ENCODE data around the gene TSC1. TPM values are rescaled to one million over a fixed set of nuclear protein-coding genes. Genes with fewer than 3 reads are reported as not detected.
"Not testable (repeated sequence)": the region's sequence is repeated elsewhere in the genome, so short reads cannot be mapped to it uniquely, and the experiment has no call there.

The TSC1 gene
- total RNA-seq (28.5 and 52.3 TPM in 2 replicates), polyA plus RNA-seq (21.1 and 28.8 TPM in 2 replicates)

DNA sequence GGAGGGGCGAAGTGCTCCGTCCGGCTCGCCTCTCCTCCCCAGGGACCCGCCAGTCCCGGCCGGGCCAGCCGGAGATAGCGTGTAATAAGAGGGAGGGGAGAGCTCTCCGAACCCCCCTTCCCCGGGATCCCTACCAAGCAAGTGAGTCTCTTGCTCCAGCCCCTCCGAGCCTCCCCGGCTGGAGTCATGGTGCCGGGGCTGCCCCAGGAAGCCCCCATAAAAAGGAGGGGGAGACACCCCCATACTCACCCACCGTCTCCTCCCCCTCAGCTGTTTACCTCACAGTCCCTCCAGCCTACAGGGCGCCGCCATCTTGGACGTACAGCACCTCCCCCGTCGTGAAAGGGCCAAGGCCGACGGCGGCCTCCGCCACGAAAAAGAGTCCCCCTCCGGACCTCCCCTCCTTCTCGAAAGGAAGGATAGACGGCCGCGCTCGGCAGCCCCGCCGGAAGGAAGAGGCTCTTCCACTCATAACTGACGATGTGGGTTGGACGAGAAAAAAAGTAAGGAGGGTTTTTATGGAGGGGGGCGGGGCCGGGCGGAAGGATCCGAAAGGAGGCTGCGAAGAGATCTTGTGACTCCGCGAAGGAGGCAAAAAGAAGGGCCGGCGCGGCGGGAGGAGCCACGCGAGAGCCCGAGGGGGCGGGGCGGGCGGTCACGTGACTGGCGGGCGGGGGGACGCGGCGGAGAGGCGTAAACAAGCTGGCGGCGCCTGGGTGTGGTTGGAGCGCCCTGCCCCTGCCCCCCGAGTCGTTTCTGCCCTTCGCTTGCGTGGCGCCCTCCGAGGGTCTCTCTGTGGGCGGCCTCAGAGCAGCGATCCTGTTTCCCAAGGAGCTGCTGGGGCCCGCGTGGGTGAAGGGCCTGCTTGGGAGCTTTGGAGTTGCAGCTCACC is at the start of gene TSC1:
TSS of gene TSC1 (minus strand) at position 323 of the 892 bp plus-strand sequence. CDS start 15,744 bp downstream, outside the sequence.
- peak; percentile 97 to 98 for DNase-seq (ENCODE audit: low read depth in 1 of 2, low spot score in 1 of 2)
- H3K27ac ChIP-seq: peak within 1 kb of the TSS; percentile 99

DNA sequence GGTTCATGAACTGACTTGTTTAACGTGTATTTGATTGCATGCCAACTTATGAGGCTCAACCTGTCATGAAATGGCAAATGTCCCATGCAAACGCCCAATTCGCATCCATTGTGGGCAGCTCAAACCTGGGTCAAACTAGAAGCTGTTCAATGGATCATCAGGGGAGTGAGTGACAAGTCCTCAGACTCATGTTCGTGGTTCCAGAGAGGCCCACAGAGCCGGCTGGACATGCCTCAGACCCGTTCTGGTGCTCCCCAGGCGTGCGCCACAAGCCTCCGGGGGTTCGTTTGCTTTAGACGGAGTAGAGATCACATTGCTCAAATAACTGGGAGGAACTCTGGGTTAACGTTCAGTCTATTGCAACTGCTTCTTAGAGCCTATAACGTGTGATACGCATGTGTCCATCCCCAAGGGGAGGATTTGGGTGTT is 49.1 kb upstream of the TSC1 start:
- no peak overlapping the region for H3K27ac ChIP-seq
- no peaks in the 10 kb centered on the region for H3K36me3 ChIP-seq
- H3K4me3 ChIP-seq: no peak overlapping the region
- no peaks in the 10 kb centered on the region for H3K27me3 ChIP-seq
- TF ChIP-seq, protein P1, sequence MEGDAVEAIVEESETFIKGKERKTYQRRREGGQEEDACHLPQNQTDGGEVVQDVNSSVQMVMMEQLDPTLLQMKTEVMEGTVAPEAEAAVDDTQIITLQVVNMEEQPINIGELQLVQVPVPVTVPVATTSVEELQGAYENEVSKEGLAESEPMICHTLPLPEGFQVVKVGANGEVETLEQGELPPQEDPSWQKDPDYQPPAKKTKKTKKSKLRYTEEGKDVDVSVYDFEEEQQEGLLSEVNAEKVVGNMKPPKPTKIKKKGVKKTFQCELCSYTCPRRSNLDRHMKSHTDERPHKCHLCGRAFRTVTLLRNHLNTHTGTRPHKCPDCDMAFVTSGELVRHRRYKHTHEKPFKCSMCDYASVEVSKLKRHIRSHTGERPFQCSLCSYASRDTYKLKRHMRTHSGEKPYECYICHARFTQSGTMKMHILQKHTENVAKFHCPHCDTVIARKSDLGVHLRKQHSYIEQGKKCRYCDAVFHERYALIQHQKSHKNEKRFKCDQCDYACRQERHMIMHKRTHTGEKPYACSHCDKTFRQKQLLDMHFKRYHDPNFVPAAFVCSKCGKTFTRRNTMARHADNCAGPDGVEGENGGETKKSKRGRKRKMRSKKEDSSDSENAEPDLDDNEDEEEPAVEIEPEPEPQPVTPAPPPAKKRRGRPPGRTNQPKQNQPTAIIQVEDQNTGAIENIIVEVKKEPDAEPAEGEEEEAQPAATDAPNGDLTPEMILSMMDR (IDR thresholded peaks at IDR 0.05; ENCODE audit: low read depth, low read length): no peak
- H3K9me3 ChIP-seq (ENCODE audit: low read depth): no peaks in the 10 kb centered on the region
- DNase-seq (ENCODE audit: low read depth in 1 of 2, low spot score in 1 of 2): no peak
- no peaks in the 10 kb centered on the region for H3K4me1 ChIP-seq (ENCODE audit: low read depth)

More for the DNA sequence above, at the start of gene TSC1:
- H3K27me3 ChIP-seq: no peaks in the 10 kb centered on the region
- TF ChIP-seq, protein P1 (IDR thresholded peaks at IDR 0.05; ENCODE audit: low read depth, low read length): no peak
- no peaks in the 10 kb centered on the region for H3K36me3 ChIP-seq
- H3K9me3 ChIP-seq (ENCODE audit: low read depth): no peaks in the 10 kb centered on the region
- peaks cover 35% of the 10 kb centered on the region for H3K4me1 ChIP-seq (ENCODE audit: low read depth)
- peak within 1 kb of the TSS; percentile 73 for H3K4me3 ChIP-seq

DNA sequence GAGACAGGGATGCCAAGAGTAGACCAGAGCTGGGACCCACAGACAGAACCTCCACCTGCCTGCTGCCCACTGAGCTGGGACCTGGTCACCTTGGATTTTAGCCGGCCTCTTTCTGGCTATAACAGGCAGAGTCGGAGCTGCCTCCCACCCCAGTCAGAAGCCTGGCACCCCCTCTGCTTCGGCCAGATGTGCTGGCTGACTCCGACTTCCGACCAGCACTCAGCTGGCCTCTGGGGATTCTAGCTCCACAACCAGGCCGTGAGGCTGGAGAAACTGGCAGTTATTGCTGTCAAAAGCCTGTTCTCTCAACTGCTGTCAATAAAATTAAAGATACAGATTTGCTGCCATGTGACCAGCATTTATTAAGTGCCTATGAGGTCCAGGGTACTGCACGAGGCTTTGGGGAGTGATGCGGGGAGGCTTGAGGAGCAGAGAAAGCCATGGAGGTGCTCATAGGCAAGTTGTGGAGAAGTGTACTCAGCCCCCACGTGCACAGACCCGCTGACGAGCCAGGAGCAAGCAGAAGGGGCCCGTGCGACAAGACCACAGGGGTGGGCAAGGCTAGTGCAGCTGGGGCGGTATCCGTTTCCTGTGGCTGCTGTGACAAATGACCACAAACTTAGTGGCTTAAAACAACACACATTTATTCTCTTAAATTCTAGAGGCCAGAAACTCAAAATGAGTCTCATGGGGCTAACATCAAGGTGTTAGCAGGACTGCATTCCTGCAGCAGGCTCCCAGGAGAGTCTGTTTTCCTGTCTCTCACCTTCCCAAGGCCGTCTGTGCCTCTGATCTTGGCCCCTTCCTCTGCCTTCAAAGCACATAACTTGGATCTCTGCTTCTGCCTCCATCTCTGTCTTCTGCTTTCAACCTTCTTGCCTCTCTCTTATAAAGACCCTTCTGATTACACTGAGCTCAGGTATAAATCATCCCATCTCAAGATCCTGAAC is 47.2 kb upstream of the TSC1 start:
- no peaks in the 10 kb centered on the region for H3K4me1 ChIP-seq (ENCODE audit: low read depth)
- DNase-seq (ENCODE audit: low read depth in 1 of 2, low spot score in 1 of 2): no peak
- H3K36me3 ChIP-seq: no peaks in the 10 kb centered on the region
- no peaks in the 10 kb centered on the region for H3K9me3 ChIP-seq (ENCODE audit: low read depth)
- no peak overlapping the region for H3K27ac ChIP-seq
- TF ChIP-seq, protein P1 (IDR thresholded peaks at IDR 0.05; ENCODE audit: low read depth, low read length): no peak
- no peaks in the 10 kb centered on the region for H3K27me3 ChIP-seq
- H3K4me3 ChIP-seq: no peak overlapping the region

DNA sequence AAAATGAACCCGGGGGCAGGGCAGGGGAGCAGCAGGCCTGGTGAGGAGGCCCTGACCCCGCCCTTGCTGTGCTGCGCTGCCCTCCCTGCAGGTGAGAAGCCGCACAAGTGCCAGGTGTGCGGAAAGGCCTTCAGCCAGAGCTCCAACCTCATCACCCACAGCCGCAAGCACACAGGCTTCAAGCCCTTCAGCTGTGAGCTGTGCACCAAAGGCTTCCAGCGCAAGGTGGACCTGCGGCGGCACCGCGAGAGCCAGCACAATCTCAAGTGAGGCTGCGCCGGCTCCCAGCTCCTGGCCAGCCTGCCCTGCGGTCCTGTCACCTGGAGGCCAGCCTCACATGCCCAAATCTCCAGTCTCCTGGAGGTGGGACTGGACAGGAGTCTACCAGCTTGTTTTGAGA is 46.4 kb upstream of the TSC1 start:
- DNase-seq (ENCODE audit: low read depth in 1 of 2, low spot score in 1 of 2): no peak
- TF ChIP-seq, protein P1 (IDR thresholded peaks at IDR 0.05; ENCODE audit: low read depth, low read length): no peak
- H3K9me3 ChIP-seq (ENCODE audit: low read depth): no peaks in the 10 kb centered on the region
- no peaks in the 10 kb centered on the region for H3K4me1 ChIP-seq (ENCODE audit: low read depth)
- no peak overlapping the region for H3K4me3 ChIP-seq
- no peak overlapping the region for H3K27ac ChIP-seq
- H3K36me3 ChIP-seq: no peaks in the 10 kb centered on the region
- H3K27me3 ChIP-seq: no peaks in the 10 kb centered on the region

DNA sequence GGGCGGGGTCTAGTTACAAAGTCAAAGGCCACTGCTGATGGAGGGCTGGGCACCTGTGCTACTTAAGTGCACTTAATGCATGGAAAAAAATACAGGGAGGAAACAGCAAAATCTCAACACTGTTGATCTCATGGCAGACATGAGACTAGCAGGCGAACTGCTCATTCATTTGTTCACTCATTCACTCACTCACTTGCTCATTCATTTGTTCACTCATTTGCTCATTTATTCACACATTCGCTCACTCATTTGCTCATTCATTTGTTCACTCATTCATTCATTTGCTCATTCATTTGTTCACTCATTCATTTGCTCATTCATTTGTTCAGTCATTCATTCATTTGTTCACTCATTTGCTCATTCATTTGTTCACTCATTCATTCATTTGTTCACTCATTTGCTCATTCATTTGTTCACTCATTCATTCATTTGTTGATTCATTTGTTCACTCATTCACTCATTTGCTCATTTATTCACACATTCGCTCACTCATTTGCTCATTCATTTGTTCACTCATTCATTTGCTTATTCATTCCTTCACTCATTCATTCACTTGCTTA is 45.7 kb upstream of the TSC1 start:
- not testable (repeated sequence) for H3K4me1 ChIP-seq (ENCODE audit: low read depth); H3K9me3 ChIP-seq (ENCODE audit: low read depth); H3K36me3 ChIP-seq; H3K27ac ChIP-seq; H3K27me3 ChIP-seq; H3K4me3 ChIP-seq
- peak in 1 of 2 donors; percentile 20 for DNase-seq (ENCODE audit: low read depth in 1 of 2, low spot score in 1 of 2)

All from cardiac muscle cell (in vitro differentiated cells and primary cell).